HCT116 (cell line): ENCODE results near the gene CERS6. TPM values are rescaled to one million over a fixed set of nuclear protein-coding genes. Genes with fewer than 3 reads are reported as not detected.

Experiments
- ATAC-seq: fragments of 200-7000 bp; cut with Tn5 transposase; 2 replicates; pipeline ENCODE4 v1.9.1; 2020; ENCODE audit warnings: mild to moderate bottlenecking, moderate library complexity
- BruUV-seq: library from RNA; stranded (reverse); fragments of 400-500 nt; replicated peaks from 2 replicates; lab custom pipeline; 2021; lab: Mats Ljungman, UMichigan
- CTCF ChIA-PET: fragments of 300-600 bp; sonication (Branson Sonifier 250); formaldehyde crosslinking; loops from one replicate; lab custom pipeline; 2021; ENCODE audit warnings: antibody characterized with exemption; lab: Charles Lee
- POLR2A ChIA-PET: fragments of 300-600, 350-600 bp; sonication (Branson Sonifier 250); formaldehyde crosslinking; loops from one replicate; lab custom pipeline; 2021; ENCODE audit warnings: antibody characterized with exemption; lab: Charles Lee
- RAD21 ChIA-PET, 2 experiments: fragments of 300-600 bp; sonication (Branson Sonifier 250); formaldehyde crosslinking; loops; one replicate each; lab custom pipeline; 2023; ENCODE audit warnings: low total read pairs in 2 of 2; ENCODE audit not compliant: uncharacterized antibody in 2 of 2, unreplicated experiment in 2 of 2, low non-redundant PET in 1 of 2; lab: Charles Lee
- DNase-seq: peaks from one replicate; pipeline ENCODE4 v3.0.0-alpha.2; 2010; ENCODE audit warnings: low read depth, low spot score
- H2AFZ ChIP-seq: fragments of 200-600 bp; shearing (Covaris generic), sonication (generic); 2 replicates; pipeline ENCODE4 v1.6.1; 2017; ENCODE audit warnings: low read depth, mixed run types, mixed read lengths, antibody characterized with exemption, low read length; ENCODE audit not compliant: poor library complexity, severe bottlenecking
- H3K27ac ChIP-seq: 2 replicates; pipeline ENCODE4 v1.5.1; 2012; ENCODE audit warnings: low read depth, low read length
- H3K27me3 ChIP-seq: fragments of 200-600 bp; sonication (generic); 2 replicates; pipeline ENCODE4 v1.6.1; 2016; ENCODE audit warnings: mixed run types, low read length, mixed read lengths; ENCODE audit not compliant: insufficient read depth
- H3K36me3 ChIP-seq, 2 experiments: fragments of 200-500 bp in 1 of 2; fragments of 200-600 bp in 1 of 2; sonication (Bioruptor generic) in 1 of 2; sonication (generic) in 1 of 2; 2 replicates each; pipeline versions ENCODE4 v1.5.1 to v1.6.1; 2014 to 2016; ENCODE audit warnings: low read length in 2 of 2, inconsistent platforms in 1 of 2, mixed read lengths in 1 of 2, mixed run types in 1 of 2; ENCODE audit not compliant: insufficient read depth in 2 of 2, control insufficient read depth in 1 of 2
- H3K4me1 ChIP-seq, 2 experiments: fragments of 200-600 bp in 1 of 2; sonication (generic) in 1 of 2; 2 replicates each; pipeline versions ENCODE4 v1.5.1 to v1.6.1; 2012 to 2017; ENCODE audit warnings: low read length in 2 of 2, inconsistent platforms in 1 of 2, mild to moderate bottlenecking in 1 of 2, mixed read lengths in 1 of 2, mixed run types in 1 of 2, moderate library complexity in 1 of 2; ENCODE audit not compliant: insufficient read depth in 2 of 2, control insufficient read depth in 1 of 2
- H3K4me2 ChIP-seq: fragments of 200-600 bp; sonication (generic); 2 replicates; pipeline ENCODE4 v1.6.1; 2017; ENCODE audit warnings: mixed run types, low read length, mixed read lengths
- H3K4me3 ChIP-seq, 2 experiments: fragments of 200-600 bp in 1 of 2; sonication (generic) in 1 of 2; replicated peaks in 1 of 2; 2 replicates each; pipeline ENCODE4 v1.5.1; 2011 to 2016; ENCODE audit warnings: low read length in 2 of 2, control low read depth in 1 of 2, low read depth in 1 of 2, mild to moderate bottlenecking in 1 of 2, mixed read lengths in 1 of 2, mixed run types in 1 of 2
- H3K79me2 ChIP-seq: fragments of 200-600 bp; sonication (generic); 2 replicates; pipeline ENCODE4 v1.6.1; 2017; ENCODE audit warnings: mild to moderate bottlenecking, mixed run types, low read length, moderate library complexity, mixed read lengths; ENCODE audit not compliant: insufficient read depth
- H3K9ac ChIP-seq: fragments of 200-600 bp; sonication (generic); 2 replicates; pipeline ENCODE4 v1.6.1; 2016; ENCODE audit warnings: low read length, mixed read lengths
- H3K9me2 ChIP-seq: fragments of 200-600 bp; sonication (generic), shearing (Covaris generic); 2 replicates; pipeline ENCODE4 v1.6.1; 2017; ENCODE audit warnings: mixed run types, mild to moderate bottlenecking, moderate library complexity; ENCODE audit not compliant: insufficient read depth
- H3K9me3 ChIP-seq, 2 experiments: fragments of 200-500 bp in 1 of 2; fragments of 200-600 bp in 1 of 2; sonication (Bioruptor generic) in 1 of 2; sonication (generic) in 1 of 2; 2 replicates each; pipeline ENCODE4 v1.6.1; 2014 to 2017; ENCODE audit warnings: low read length in 2 of 2, mixed read lengths in 2 of 2, inconsistent platforms in 1 of 2, low read depth in 1 of 2, mild to moderate bottlenecking in 1 of 2, mixed run types in 1 of 2, moderate library complexity in 1 of 2; ENCODE audit not compliant: control insufficient read depth in 1 of 2, insufficient read depth in 1 of 2
- H4K20me1 ChIP-seq: fragments of 200-600 bp; sonication (generic), shearing (Covaris generic); 2 replicates; pipeline ENCODE4 v1.6.1; 2017; ENCODE audit warnings: mixed run types, mild to moderate bottlenecking, moderate library complexity; ENCODE audit not compliant: insufficient read depth
- ATF3 ChIP-seq: IDR thresholded peaks from 2 replicates; pipeline ENCODE4 v1.6.1; 2012
- CBX3 ChIP-seq: IDR thresholded peaks from 2 replicates; pipeline ENCODE4 v1.6.1; 2012; ENCODE audit warnings: low read depth
- CEBPB ChIP-seq: IDR thresholded peaks from 2 replicates; pipeline ENCODE4 v1.6.1; 2012; ENCODE audit warnings: low read depth
- CTCF ChIP-seq, 3 experiments: fragments of 200-600 bp in 1 of 3; sonication (generic) in 1 of 3; IDR thresholded peaks in 2 of 3; conservative IDR thresholded peaks in 1 of 3; 2 replicates each; pipeline ENCODE4 v1.5.1; 2012 to 2017; ENCODE audit warnings: low read depth in 2 of 3, low read length in 2 of 3, antibody characterized with exemption in 1 of 3, borderline replicate concordance in 1 of 3, control low read depth in 1 of 3, mild to moderate bottlenecking in 1 of 3, mixed read lengths in 1 of 3, mixed run types in 1 of 3, moderate library complexity in 1 of 3; ENCODE audit not compliant: insufficient read depth in 1 of 3
- EGR1 ChIP-seq: IDR thresholded peaks from 2 replicates; pipeline ENCODE4 v1.6.1; 2012; ENCODE audit warnings: low read depth
- ELF1 ChIP-seq: IDR thresholded peaks from 2 replicates; pipeline ENCODE4 v1.6.1; 2012; ENCODE audit warnings: low read depth, borderline replicate concordance
- FOSL1 ChIP-seq: IDR thresholded peaks from 2 replicates; pipeline ENCODE4 v1.6.1; 2012; ENCODE audit warnings: low read depth
- JUND ChIP-seq: IDR thresholded peaks from 2 replicates; pipeline ENCODE4 v1.6.1; 2012
- POLR2A ChIP-seq: IDR thresholded peaks from 2 replicates; pipeline ENCODE4 v1.7.0; 2011; ENCODE audit warnings: borderline replicate concordance; ENCODE audit not compliant: insufficient read depth, insufficient read length; ENCODE audit errors: extremely low read depth
- POLR2AphosphoS5 ChIP-seq: IDR thresholded peaks from 2 replicates; pipeline ENCODE4 v1.6.1; 2011; ENCODE audit warnings: mild to moderate bottlenecking, low read depth, low read length, moderate library complexity
- RAD21 ChIP-seq: IDR thresholded peaks from 2 replicates; pipeline ENCODE4 v1.6.1; 2012; ENCODE audit warnings: low read depth, mild to moderate bottlenecking
- REST ChIP-seq: IDR thresholded peaks from 2 replicates; pipeline ENCODE4 v1.6.1; 2012; ENCODE audit warnings: low read depth
- SIN3A ChIP-seq: IDR thresholded peaks from 2 replicates; pipeline ENCODE4 v1.6.1; 2012; ENCODE audit warnings: low read depth
- SP1 ChIP-seq: IDR thresholded peaks from 2 replicates; pipeline ENCODE4 v1.6.1; 2012; ENCODE audit warnings: low read depth
- SRF ChIP-seq: IDR thresholded peaks from 2 replicates; pipeline ENCODE4 v1.6.1; 2012; ENCODE audit warnings: low read depth
- YY1 ChIP-seq: IDR thresholded peaks from 2 replicates; pipeline ENCODE4 v1.6.1; 2011; ENCODE audit warnings: low read length, low read depth, moderate library complexity, mild to moderate bottlenecking; ENCODE audit not compliant: insufficient replicate concordance; ENCODE audit errors: extremely low read depth
- ZBTB33 ChIP-seq: IDR thresholded peaks from 2 replicates; pipeline ENCODE4 v1.6.1; 2011; ENCODE audit warnings: mild to moderate bottlenecking, low read length, moderate library complexity; ENCODE audit not compliant: insufficient replicate concordance; ENCODE audit errors: extremely low read depth
- ZNF274 ChIP-seq: fragments of 200-500 bp; sonication (Bioruptor generic); IDR thresholded peaks from 2 replicates; pipeline ENCODE4 v1.6.1; 2014; ENCODE audit warnings: mild to moderate bottlenecking, low read depth, low read length, inconsistent platforms
- intact Hi-C: fragments of 100-400 bp; cut with micrococcal nuclease; formaldehyde crosslinking; loops from 2 replicates; pipeline ENCODE4 v1.10.0; 2022
- total RNA-seq: library from RNA; stranded (reverse); gene quantifications from one replicate; pipeline ENCODE4 v1.2.1, GENCODE V29; 2021; ENCODE audit not compliant: unreplicated experiment

The CERS6 gene
- total RNA-seq, 1 experiment from 2014 or later, result 37.0 TPM

- ATAC-seq, result no peak
- POLR2A ChIA-PET, result no interaction called here
Measured at GRCh38 chr2:168453404-168453803, 2.7 kb upstream of the CERS6 start.

More at GRCh38 chr2:168453404-168453803, 2.7 kb upstream of the CERS6 start:
- Histone ChIP-seq H3K27ac (no peak overlapping the region), H3K9me3 (no peaks in the 10 kb centered on the region), H3K9me2 (no peaks in the 10 kb centered on the region), H3K4me3 (no peak overlapping the region), H3K27me3 (no peaks in the 10 kb centered on the region), H4K20me1 (no peaks in the 10 kb centered on the region), H2AFZ (no peak overlapping the region), H3K36me3 (no peaks in the 10 kb centered on the region), H3K79me2 (peaks cover 16% of the 10 kb centered on the region), H3K4me2 (no peak overlapping the region), H3K4me1 (peaks cover 0 to 21% of the 10 kb centered on the region in 2 experiments; a peak in 2 of 4 replicates), H3K9ac (no peak overlapping the region)
- CTCF ChIA-PET, result no interaction called here
- BruUV-seq, result no TSS peak
- TF ChIP-seq CBX3 (no peak), SIN3A (no peak), CTCF (IDR thresholded peaks at IDR 0.05 in 2 of 3, conservative IDR thresholded peaks at IDR 0.05 in 1 of 3; ENCODE audit: borderline replicate concordance in 1 of 3, insufficient read depth in 1 of 3, low read depth in 2 of 3, low read length in 2 of 3) (no peak), EGR1 (no peak), SP1 (no peak), ZBTB33 (no peak), POLR2AphosphoS5 (no peak), ZNF274 (no peak), FOSL1 (no peak), RAD21 (no peak), POLR2A (no peak), ATF3 (no peak), CEBPB (no peak), JUND (no peak), ELF1 (no peak), REST (no peak), SRF (no peak), YY1 (no peak)
- intact Hi-C loops, result no loop called here
- RAD21 ChIA-PET, result no interaction called here
- no peak for DNase-seq
